T follicular helper cell (primary cell): ENCODE measurements around the gene NUDCD3.

Experiments
- DNase-seq: peaks from one replicate; pipeline ENCODE4 v3.0.0-alpha.2; 2020; ENCODE audit warnings: low read depth

Gene NUDCD3

DNA sequence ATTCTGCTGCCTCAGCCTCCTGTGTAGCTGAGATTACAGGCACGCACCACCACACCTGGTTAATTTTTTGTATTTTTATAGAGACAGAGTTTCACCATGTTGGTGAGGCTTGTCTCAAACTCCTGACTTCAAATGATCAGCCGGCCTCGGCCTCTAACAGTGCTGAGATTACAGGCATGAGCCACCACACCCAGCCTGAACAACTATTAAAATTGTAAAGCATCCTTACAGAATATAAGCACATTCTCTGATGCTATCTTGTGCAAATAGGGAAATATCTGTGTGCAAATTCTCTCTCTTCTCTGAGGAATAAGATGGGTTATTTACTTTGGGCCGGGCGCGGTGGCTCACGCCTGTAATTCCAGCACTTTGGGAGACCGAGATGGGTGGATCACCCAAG is 12.5 kb downstream of the NUDCD3 start:
- DNase-seq = no peak

DNA sequence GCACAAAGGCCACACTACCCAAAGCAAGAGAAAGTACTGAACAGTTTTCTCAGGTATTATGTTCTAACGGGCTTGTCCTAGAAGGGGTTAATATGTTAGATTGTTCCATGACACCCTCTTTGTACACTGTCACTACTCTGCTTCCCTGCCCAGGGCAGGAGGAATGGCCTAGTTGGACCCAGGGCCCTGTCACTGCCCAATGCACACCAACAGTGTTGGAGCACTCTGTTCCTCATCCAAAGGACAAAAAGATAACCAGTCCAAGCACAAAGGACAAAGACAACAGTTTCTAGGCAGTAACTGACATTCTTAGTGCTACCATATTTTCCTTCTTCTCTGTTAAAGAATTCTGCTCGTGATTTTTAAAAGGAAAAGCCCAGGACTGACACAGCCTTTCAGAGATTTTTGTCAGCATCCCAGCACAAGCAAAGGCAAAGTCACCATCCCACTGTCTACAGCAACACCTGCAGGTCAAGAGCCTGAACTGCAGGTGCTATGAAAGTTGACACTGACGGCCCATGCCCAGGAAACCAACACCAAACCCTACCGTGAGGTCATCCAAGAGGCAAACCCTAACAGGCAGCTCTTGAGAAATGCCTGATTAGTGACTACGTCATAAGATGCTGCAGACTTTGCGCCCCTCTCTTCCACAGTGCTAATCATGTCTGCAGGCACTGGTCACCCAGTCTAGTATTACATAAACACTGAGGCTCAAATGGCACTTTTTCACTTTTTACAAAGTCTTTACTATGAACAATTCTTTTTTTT is 13.2 kb downstream of the NUDCD3 start:
- peak; percentile 37 for DNase-seq

DNA sequence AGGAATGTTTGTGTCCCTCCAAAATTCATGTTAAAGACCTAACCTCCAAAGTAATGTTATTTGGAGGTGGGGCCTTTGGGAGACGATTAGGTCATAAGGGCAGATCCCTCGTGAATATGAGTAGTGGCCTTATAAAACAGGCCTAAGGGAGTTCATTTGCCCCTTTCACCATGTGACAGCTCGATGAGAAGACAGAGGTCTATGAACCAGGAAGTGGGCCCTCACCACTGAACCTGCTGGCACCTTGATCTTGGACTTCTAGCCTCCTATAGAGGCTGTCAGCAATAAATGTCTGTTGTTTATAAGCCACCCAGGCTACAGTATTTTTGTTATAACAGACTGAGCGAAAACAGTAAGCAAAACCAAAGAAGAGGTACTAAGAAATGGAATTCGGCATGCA is 14.1 kb downstream of the NUDCD3 start:
- no peak for DNase-seq

DNA sequence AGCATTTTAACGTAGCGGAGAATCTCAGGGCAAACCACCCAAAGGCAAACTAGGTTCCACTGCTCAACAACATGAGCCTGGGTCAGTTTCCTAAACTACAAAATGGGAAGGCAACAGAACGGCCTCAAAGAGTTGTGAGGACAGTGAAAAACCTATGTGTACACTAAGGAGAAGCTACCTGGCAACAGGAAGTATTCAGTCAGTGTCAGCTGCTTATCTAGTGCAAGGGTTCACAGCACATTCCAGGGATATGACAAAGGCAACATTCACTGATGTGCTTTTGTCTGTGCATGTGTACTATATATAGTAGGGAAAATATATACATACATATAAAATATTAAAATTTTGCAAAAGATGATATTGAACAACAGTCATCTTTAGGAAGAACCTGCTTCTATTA is 17.2 kb downstream of the NUDCD3 start:
- DNase-seq = no peak

DNA sequence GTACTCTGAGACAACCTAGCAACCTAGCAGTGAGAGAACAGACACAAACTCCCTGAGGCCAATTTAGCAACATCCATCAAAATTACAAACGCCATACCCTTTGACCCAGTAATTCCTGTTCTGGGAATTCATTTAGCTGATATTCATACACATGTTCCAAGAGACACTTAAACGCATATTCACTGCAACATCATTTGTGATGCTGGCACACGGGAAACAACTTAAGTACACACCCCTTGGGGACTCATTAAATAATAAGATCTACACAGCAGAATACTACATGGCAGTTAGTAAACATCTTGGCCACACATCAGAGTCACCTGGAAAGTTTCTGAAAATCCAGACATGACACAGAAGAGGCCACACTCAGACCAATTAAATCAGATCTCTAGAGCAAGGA is 17.6 kb downstream of the NUDCD3 start:
- no peak for DNase-seq

DNA sequence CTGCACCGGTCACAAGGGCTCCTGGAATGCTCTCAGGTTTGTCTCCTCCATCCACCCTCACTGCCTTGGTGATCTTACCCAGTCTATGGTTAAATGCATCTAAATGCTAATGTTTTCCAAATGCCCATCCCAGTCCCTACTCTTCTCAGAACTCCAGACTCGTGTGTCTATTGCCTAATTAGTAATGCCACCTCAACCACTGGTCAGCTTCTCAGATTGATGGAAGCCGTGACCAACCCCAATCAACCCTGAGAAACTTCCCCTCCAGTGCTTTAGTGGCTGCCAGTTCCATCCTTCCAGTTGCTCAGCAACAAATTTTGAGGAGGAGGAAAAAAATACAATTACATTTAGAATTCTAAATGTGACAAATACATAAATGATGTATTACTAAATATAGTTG is 18.6 kb downstream of the NUDCD3 start:
- no peak for DNase-seq

DNA sequence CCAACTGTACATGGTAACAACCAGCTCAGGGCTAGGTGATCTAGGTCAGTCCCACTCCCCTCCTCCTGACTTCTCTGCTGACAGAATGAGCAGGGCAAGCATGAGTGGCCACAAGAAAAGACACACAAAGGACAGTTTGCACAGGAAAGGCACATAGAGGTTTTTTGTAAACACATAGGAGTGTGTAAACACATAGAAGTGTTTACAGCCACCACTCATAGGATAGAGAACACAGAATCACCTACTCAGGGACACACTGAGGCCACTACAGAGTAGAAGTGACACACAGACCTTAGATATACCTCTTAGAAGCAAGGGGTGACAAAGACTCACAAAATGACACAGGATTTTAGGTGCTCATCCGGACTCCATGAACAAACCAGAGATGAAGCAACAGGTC is 19.0 kb downstream of the NUDCD3 start:
- DNase-seq = no peak

DNA sequence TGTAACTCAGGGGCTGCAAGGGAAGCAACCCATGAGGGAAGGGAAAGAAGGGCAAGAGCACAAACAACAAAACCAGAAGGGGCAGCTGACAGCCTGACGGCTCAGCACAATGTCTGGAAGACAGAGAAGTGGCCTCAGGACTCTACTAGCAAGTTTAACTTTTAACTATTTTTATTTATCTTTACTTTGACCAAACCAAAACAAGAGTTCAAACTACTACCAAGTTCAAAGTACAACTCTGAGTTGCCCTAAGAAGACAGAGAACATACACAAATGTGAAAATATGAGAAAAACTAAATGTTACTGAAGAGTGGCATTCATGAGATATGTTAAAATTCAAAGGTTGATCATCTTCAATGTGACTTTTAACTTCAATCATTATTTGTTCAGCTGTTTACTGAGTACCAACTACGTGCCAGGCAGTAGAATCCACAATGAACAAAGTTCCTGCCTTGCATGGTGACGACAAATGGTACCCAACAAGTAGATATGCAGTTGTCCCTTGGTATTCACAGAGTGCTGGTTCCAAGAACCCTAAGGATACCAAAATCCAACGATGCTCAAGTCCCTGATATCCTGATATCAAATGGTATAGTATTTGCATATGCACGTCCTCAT is 19.7 kb downstream of the NUDCD3 start:
- DNase-seq = no peak

DNA sequence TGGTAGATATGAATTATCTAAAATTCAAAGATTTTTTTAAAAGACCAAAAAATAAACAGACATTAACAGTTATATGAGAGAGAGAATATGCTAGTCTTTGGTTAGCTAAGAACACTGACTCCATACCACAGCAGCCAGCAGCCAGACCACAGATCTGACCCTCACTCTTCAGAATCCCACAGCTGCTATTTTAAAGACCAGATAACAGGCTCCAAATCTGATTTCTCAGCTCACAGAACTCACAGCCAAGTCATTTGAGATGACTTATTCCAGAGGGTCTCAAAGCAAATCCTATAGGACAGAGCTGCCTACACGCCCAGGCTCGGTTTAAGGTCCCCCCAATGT is 20.4 kb downstream of the NUDCD3 start:
- no peak for DNase-seq

DNA sequence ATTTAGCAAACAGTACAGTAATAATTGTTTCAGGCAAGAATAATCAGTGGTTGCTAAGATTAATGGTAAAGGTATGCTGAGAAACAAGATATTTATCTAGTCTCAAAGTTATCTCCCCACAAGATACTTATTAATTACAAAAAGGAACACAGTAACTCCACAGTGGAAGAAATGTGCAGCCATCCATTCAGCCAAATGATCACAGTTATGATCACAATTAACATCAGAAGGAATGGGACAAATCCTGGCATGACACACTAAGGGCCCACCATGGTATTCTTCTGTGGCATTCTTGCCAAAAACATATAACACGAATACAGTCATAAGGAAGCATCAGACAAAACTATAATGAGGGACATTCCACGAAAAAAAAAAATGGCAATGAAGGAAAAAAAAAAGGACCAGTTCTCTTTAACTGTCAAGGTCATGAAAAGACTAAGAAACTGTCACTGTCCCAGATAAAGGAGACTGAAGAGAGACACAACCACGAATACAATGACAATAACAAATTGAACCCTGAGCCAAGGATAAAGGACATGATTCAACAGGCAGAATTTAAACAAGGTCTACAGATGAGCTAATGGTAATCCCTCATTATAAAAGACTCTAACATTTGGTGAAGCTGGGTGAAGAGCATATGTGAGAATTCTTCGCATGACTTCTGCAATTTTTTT is 20.9 kb downstream of the NUDCD3 start:
- DNase-seq = no peak

DNA sequence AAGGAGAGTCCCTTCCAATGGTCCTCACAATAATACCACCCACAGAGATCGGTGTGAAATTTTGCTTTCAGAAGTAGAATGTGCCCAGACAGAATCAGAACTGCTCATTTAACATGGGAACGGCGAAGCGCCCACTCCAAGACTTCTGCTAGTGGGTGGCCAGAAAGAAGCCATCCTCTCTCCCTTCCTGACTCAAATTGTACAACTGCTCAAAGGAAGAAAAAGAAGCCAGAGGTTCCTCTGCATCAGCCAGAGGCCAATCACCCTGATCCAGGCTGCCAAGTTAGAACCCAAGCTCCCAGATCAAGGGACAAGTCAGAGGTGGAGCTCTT is 23.3 kb downstream of the NUDCD3 start:
- no peak for DNase-seq

DNA sequence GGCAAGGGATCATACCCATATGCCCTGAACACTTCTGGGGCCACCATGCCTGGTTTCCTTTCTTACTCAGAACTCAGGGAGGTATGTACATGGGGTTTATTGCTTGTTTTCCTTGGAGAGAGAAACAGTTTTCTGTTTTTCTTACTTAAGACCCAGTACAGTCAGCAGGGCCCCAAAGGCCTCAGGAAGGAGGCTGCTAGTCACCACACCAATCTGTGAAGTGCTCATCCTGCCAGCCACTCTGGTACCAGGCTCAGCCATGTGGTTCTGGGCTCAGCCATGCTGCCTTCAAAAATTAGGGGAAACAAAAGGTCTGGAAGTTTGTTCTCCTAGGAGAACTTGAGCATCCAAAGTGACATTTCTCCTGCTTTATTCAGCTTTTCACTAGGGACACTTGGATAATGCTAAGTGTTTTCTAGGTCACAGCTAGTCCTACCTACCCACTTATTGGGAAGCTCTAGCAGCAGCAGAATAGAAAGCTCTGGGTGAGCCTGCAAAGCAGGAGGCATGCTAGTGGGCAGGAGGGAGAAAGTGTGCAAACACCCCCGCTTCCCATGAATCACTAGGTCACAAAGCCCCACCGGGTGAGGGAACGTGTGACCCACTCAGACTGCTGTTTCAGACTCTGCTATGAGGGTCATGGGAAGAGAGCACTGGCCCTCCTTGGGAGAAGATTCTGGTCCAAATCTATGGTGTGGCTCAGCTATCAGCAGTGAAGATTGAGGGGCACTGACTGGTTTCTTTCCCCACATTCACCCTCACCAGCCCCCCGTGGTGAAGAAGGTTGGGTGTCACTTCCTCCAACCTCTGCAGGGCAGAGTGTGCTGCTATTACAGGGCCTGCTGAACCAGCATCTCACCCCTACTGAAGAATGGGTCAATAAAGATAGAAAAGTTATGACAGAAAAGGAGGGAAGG is 23.9 kb downstream of the NUDCD3 start:
- DNase-seq = no peak

DNA sequence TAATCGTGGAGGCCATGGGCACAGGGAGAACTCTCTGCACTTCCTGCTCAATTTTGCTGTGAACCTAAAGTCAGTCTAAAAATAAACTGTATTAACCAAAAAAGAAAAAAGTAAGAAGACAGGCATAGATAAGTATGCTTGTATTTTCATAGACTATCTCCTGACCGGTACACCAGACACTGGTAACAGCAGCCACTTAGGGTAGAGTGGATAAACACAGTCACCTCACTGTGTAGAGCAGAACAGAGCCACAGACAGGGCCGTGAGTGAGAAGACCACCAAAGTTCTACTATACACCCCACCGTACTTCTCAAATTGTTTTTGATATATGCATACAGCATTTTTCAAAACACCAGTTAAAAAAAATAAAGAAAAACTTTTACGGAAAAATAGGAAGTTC is 25.0 kb downstream of the NUDCD3 start:
- no peak for DNase-seq

DNA sequence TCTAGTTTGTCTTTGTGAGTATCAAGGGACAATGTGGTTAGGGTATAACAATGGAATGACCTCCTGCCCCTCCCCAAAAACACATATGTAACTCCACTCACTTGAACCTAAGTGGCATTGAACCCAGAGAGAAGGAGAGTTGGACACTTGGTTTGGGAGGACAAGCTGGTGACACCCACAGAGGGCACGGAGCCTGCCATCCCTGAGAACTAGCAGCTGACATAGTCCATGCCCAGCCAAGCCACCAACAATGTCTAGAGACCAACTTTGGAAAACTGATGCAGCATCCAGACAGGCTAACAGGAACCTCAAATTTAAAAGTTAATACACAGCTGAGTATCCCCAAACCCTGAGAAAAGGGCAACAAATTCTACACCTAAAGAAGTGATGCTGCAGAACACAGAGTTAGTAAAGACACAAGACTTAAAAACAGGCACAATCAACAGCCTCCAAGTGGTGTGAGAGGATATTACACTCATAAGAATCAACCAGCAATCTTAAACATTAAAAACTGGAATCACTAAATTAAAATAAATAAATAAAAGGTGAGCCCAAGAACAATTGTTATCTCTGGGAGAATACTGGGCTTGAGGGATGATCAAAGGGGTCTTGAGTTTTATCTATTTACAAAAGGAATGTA is 27.2 kb downstream of the NUDCD3 start:
- no peak for DNase-seq

DNA sequence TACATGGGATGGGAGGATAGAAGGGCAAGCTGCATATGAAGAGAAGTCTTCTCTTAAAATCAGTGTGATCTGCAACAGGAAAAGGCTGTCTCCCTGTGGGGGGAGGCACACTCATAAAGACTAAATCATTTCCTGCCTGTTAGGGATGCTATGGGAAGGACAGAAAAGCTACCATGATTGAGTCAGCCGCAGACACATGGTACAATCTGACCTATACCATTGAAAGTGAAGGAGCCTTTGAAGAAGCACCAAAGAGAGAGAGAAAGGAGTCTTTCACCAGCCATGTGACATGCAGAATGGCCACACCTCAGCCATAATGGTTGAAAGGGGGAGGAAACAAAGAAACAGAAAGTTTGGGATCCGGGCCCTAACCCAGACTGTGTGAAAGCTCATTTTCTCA is 29.1 kb downstream of the NUDCD3 start:
- no peak for DNase-seq

DNA sequence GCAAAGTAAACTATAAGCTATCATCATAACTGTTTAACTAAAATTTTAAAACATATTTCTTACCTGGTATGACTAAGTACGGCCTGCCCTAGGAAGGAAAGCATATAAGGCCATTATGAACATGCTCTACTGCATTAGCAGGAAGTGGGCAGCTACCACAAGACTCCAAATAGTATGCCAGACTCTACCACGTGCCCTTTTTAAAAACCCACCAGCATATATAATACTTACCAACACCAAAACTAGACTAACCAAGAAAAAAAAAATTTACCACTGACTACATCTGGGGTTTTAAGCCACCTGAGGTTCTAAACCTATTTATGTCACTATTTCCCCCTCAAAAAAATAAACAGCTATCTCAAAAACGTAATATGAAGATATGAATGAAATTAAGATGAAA is 30.1 kb downstream of the NUDCD3 start:
- DNase-seq = peak; percentile 59

DNA sequence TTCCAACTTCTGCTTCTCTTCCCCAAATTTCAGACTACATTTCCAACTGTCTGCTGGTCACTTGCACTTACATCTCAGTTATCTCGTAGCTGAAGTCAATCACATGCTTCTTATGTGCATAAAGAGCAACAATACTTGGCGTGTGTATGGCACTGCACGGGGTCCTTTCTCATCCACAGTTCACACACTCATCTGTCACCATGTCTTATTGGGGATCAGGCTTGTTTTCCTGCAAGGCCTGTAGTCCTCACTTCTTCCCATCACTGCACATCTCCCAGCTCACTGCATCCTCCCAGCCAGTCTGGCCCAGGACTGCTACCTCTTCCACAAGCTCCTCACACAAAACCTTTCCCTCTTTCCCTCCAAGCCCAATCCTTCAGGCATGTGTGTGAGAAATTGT is 35.3 kb downstream of the NUDCD3 start:
- DNase-seq = no peak

DNA sequence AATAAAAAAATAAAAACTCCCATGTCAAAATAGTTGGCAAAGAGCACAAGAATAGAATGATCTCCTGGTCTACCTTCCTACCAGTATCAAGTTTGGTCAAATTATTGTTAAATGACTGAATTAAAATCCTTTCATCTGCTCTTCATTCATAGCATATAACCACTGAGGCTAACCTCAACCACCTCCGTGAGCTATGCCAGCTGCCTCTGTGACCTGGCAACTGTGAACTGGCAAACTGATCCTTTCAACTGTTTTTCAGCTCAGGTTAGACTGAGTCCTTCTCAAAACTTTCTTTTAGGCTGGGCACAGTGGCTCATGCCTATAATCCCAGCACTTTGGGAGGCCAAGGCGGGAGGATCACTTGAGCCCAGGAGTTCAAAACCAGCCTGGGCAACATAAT is 36.1 kb downstream of the NUDCD3 start:
- DNase-seq = no peak

DNA sequence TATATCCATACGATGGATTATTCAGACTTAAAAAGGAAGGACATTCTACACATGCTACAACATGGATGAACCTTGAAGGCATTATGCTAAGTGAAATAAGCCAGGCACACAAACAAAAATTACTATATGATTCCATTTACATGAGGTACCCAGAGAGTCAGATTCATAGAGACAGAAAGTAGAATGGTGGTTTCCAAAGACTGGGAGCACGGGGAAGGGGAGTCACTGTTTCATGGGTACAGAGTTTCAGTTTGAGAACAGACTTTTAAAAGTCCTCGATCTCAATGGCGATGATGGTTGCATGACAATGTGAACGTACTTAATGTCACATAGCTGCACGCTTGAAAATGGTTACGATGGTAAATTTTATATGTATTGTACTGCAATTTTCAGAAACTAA is 39.3 kb downstream of the NUDCD3 start:
- DNase-seq = no peak

DNA sequence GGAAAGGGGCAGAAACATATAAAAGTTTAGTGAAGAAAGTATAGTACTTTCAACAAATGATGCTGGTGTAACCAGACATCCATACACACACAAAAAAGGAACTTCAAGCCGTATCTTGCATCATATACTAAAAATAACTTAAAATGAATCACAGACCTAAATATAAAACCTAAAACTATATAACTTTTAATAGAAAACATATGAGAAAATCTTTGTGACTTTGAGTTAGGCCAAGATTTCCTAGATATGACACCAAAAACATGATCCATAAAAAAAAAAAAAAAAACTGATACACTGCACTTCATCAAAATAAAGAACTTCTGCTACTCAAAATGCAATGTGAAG is 40.9 kb downstream of the NUDCD3 start:
- DNase-seq = no peak

DNA sequence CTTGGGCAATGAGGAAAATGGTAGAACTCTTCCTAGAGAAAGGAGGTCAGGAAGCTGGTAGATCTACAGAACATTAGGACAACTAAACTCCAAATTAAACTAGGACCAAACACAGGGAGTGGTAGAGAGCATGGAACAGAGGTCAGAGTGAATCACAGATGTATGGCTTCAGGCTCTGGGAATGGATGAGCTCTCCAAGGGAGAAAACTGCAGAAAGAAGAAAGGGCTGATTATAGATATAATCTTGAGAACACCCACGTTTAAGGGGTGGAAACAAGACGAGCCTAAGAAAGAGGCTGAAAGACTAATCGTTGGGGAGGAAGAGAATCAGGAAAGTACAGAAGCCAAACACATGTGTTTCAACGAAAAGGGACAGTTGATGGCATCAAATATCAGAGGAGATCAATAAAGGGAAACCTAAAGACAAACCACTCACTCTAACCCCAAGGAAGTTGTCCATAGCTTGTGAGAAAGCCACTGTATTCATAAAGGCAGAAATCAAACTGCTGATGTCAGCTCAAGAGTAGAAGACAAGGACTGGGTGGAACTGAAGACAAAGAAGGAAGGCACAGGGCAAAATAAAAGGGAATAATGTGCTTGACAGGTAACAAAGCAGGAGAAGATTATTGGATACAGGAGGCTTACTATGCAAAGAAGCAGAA is 41.4 kb downstream of the NUDCD3 start:
- DNase-seq = no peak
